HCT116 (cell line): ENCODE data around the gene GFAP. TPM values are rescaled to one million over a fixed set of nuclear protein-coding genes. Genes with fewer than 3 reads are reported as not detected.

ENCODE experiments used
- ATAC-seq: fragments of 200-7000 bp; cut with Tn5 transposase; 2 replicates; pipeline ENCODE4 v1.9.1; 2020; ENCODE audit warnings: mild to moderate bottlenecking, moderate library complexity
- BruUV-seq: library from RNA; stranded (reverse); fragments of 400-500 nt; replicated peaks from 2 replicates; lab custom pipeline; 2021; lab: Mats Ljungman, UMichigan
- CTCF ChIA-PET: fragments of 300-600 bp; sonication (Branson Sonifier 250); formaldehyde crosslinking; loops from one replicate; lab custom pipeline; 2021; ENCODE audit warnings: antibody characterized with exemption; lab: Charles Lee
- POLR2A ChIA-PET: fragments of 300-600, 350-600 bp; sonication (Branson Sonifier 250); formaldehyde crosslinking; loops from one replicate; lab custom pipeline; 2021; ENCODE audit warnings: antibody characterized with exemption; lab: Charles Lee
- RAD21 ChIA-PET, 2 experiments: fragments of 300-600 bp; sonication (Branson Sonifier 250); formaldehyde crosslinking; loops; one replicate each; lab custom pipeline; 2023; ENCODE audit warnings: low total read pairs in 2 of 2; ENCODE audit not compliant: uncharacterized antibody in 2 of 2, unreplicated experiment in 2 of 2, low non-redundant PET in 1 of 2; lab: Charles Lee
- DNase-seq: peaks from one replicate; pipeline ENCODE4 v3.0.0-alpha.2; 2010; ENCODE audit warnings: low read depth, low spot score
- H2AFZ ChIP-seq: fragments of 200-600 bp; shearing (Covaris generic), sonication (generic); 2 replicates; pipeline ENCODE4 v1.6.1; 2017; ENCODE audit warnings: low read depth, mixed run types, mixed read lengths, antibody characterized with exemption, low read length; ENCODE audit not compliant: poor library complexity, severe bottlenecking
- H3K27ac ChIP-seq: 2 replicates; pipeline ENCODE4 v1.5.1; 2012; ENCODE audit warnings: low read depth, low read length
- H3K27me3 ChIP-seq: fragments of 200-600 bp; sonication (generic); 2 replicates; pipeline ENCODE4 v1.6.1; 2016; ENCODE audit warnings: mixed run types, low read length, mixed read lengths; ENCODE audit not compliant: insufficient read depth
- H3K36me3 ChIP-seq, 2 experiments: fragments of 200-500 bp in 1 of 2; fragments of 200-600 bp in 1 of 2; sonication (Bioruptor generic) in 1 of 2; sonication (generic) in 1 of 2; 2 replicates each; pipeline versions ENCODE4 v1.5.1 to v1.6.1; 2014 to 2016; ENCODE audit warnings: low read length in 2 of 2, inconsistent platforms in 1 of 2, mixed read lengths in 1 of 2, mixed run types in 1 of 2; ENCODE audit not compliant: insufficient read depth in 2 of 2, control insufficient read depth in 1 of 2
- H3K4me1 ChIP-seq, 2 experiments: fragments of 200-600 bp in 1 of 2; sonication (generic) in 1 of 2; 2 replicates each; pipeline versions ENCODE4 v1.5.1 to v1.6.1; 2012 to 2017; ENCODE audit warnings: low read length in 2 of 2, inconsistent platforms in 1 of 2, mild to moderate bottlenecking in 1 of 2, mixed read lengths in 1 of 2, mixed run types in 1 of 2, moderate library complexity in 1 of 2; ENCODE audit not compliant: insufficient read depth in 2 of 2, control insufficient read depth in 1 of 2
- H3K4me2 ChIP-seq: fragments of 200-600 bp; sonication (generic); 2 replicates; pipeline ENCODE4 v1.6.1; 2017; ENCODE audit warnings: mixed run types, low read length, mixed read lengths
- H3K4me3 ChIP-seq, 2 experiments: fragments of 200-600 bp in 1 of 2; sonication (generic) in 1 of 2; replicated peaks in 1 of 2; 2 replicates each; pipeline ENCODE4 v1.5.1; 2011 to 2016; ENCODE audit warnings: low read length in 2 of 2, control low read depth in 1 of 2, low read depth in 1 of 2, mild to moderate bottlenecking in 1 of 2, mixed read lengths in 1 of 2, mixed run types in 1 of 2
- H3K79me2 ChIP-seq: fragments of 200-600 bp; sonication (generic); 2 replicates; pipeline ENCODE4 v1.6.1; 2017; ENCODE audit warnings: mild to moderate bottlenecking, mixed run types, low read length, moderate library complexity, mixed read lengths; ENCODE audit not compliant: insufficient read depth
- H3K9ac ChIP-seq: fragments of 200-600 bp; sonication (generic); 2 replicates; pipeline ENCODE4 v1.6.1; 2016; ENCODE audit warnings: low read length, mixed read lengths
- H3K9me2 ChIP-seq: fragments of 200-600 bp; sonication (generic), shearing (Covaris generic); 2 replicates; pipeline ENCODE4 v1.6.1; 2017; ENCODE audit warnings: mixed run types, mild to moderate bottlenecking, moderate library complexity; ENCODE audit not compliant: insufficient read depth
- H3K9me3 ChIP-seq, 2 experiments: fragments of 200-500 bp in 1 of 2; fragments of 200-600 bp in 1 of 2; sonication (Bioruptor generic) in 1 of 2; sonication (generic) in 1 of 2; 2 replicates each; pipeline ENCODE4 v1.6.1; 2014 to 2017; ENCODE audit warnings: low read length in 2 of 2, mixed read lengths in 2 of 2, inconsistent platforms in 1 of 2, low read depth in 1 of 2, mild to moderate bottlenecking in 1 of 2, mixed run types in 1 of 2, moderate library complexity in 1 of 2; ENCODE audit not compliant: control insufficient read depth in 1 of 2, insufficient read depth in 1 of 2
- H4K20me1 ChIP-seq: fragments of 200-600 bp; sonication (generic), shearing (Covaris generic); 2 replicates; pipeline ENCODE4 v1.6.1; 2017; ENCODE audit warnings: mixed run types, mild to moderate bottlenecking, moderate library complexity; ENCODE audit not compliant: insufficient read depth
- EZH2phosphoT487 ChIP-seq: fragments of 200-600 bp; IDR thresholded peaks from 2 replicates; pipeline ENCODE4 v1.6.1; 2018; ENCODE audit warnings: antibody characterized with exemption, borderline replicate concordance
- SP1 ChIP-seq: IDR thresholded peaks from 2 replicates; pipeline ENCODE4 v1.6.1; 2012; ENCODE audit warnings: low read depth
- ZFX ChIP-seq: fragments of 450-650 bp; IDR thresholded peaks from 2 replicates; pipeline ENCODE4 v1.6.1; 2017
- intact Hi-C: fragments of 100-400 bp; cut with micrococcal nuclease; formaldehyde crosslinking; loops from 2 replicates; pipeline ENCODE4 v1.10.0; 2022
- total RNA-seq: library from RNA; stranded (reverse); gene quantifications from one replicate; pipeline ENCODE4 v1.2.1, GENCODE V29; 2021; ENCODE audit not compliant: unreplicated experiment

GFAP gene
- total RNA-seq, 1 experiment from 2014 or later: not detected

DNA sequence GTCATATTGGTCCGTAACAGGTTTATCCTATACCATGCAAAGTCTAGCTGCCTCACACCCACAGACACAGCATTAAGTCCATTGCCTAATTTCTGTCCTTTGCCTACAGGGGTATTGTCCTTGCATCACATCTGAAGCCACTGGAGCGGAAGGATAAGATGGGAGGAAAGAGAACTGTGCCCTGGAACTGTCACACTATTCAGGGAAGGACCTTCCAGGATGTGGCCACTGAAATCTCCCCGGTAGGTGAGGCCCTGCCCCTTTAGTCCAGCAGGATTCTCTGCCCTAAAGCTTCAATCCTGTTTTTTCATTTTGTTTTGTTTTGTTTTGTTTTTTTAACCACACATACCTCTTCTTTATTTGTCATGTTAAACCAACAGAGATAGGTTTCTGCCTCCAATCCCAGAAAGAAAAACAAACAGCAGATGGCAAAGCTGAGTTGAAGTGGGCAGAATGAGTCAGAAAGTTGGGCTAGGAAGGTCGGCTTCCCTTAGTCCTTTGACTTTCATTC is 13.8 kb downstream of the GFAP start:
- Histone ChIP-seq H3K9me2 (no peaks in the 10 kb centered on the region), H2AFZ (no peak overlapping the region), H3K36me3 (peaks cover 0 to 3% of the 10 kb centered on the region in 2 experiments; a peak in 1 of 4 replicates), H4K20me1 (no peaks in the 10 kb centered on the region), H3K27ac (no peak overlapping the region), H3K4me2 (no peak overlapping the region), H3K79me2 (peaks cover 30% of the 10 kb centered on the region), H3K4me3 (no peak overlapping the region), H3K4me1 (peaks cover 18 to 53% of the 10 kb centered on the region in 2 experiments), H3K9ac (peak overlapping the region; percentile 7; the same call in 1 of the 2 replicates), H3K27me3 (no peaks in the 10 kb centered on the region), H3K9me3 (no peaks in the 10 kb centered on the region)
- intact Hi-C loops: no loop called here
- ATAC-seq (no peak), DNase-seq (no peak)
- no peak for TF ChIP-seq EZH2phosphoT487
- ChIA-PET POLR2A (no interaction called here), RAD21 (no interaction called here), CTCF (interaction anchor here (2.0 kb wide), 1 partner anchor 9 kb away, joined by 6 read pairs; no protein-coding TSS in a partner anchor)
- no TSS peak for BruUV-seq

DNA sequence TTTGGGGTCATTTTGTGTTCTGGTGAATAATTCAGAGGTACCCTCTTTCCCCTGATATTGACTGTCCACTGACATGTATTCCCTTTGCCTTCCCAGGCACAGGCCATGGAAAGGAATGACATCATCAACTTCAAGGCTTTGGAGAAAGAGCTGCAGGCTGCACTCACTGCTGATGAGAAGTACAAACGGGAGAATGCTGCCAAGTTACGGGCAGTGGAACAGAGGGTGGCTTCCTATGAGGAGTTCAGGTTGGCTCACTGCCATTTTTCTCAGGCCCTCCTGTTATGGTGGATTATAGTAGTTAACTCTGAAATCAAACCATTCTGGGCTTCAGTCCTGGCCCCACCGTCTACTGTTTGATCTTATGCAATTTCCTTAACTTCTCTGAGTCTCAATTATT is 14.4 kb downstream of the GFAP start:
- H3K79me2 ChIP-seq: peaks cover 35% of the 10 kb centered on the region
- DNase-seq (no peak), ATAC-seq (no peak)
- H3K27me3 ChIP-seq: no peaks in the 10 kb centered on the region
- intact Hi-C loops: no loop called here
- ChIA-PET RAD21 (no interaction called here), CTCF (interaction anchor here (1.4 to 2.0 kb wide), 2 partner anchors 10 to 198 kb away, joined by 3 to 6 read pairs; no protein-coding TSS in a partner anchor), POLR2A (no interaction called here)
- no TSS peak for BruUV-seq
- no peaks in the 10 kb centered on the region for H3K9me3 ChIP-seq
- H3K9ac ChIP-seq: no peak overlapping the region
- no peak overlapping the region for H3K4me2 ChIP-seq
- H4K20me1 ChIP-seq: no peaks in the 10 kb centered on the region
- peak; percentile 22; the same call in 1 of the 2 replicates for TF ChIP-seq SP1
- TF ChIP-seq ZFX: no peak
- no peak overlapping the region for H3K4me3 ChIP-seq
- H3K9me2 ChIP-seq: no peaks in the 10 kb centered on the region
- no peak overlapping the region for H2AFZ ChIP-seq
- H3K4me1 ChIP-seq: peaks cover 13 to 47% of the 10 kb centered on the region in 2 experiments
- H3K27ac ChIP-seq: no peak overlapping the region
- H3K36me3 ChIP-seq: peaks cover 2 to 7% of the 10 kb centered on the region in 2 experiments; a peak in 2 of 4 replicates
